SW480 (cell line): ENCODE results near the gene RIC1.
"Not testable (repeated sequence)": the region's sequence is repeated elsewhere in the genome, so short reads cannot be mapped to it uniquely, and the experiment has no call there.

Experiments
- DNase-seq: peaks from one replicate; pipeline ENCODE4 v3.0.0-alpha.2; 2016; ENCODE audit warnings: low spot score

RIC1 gene

DNA sequence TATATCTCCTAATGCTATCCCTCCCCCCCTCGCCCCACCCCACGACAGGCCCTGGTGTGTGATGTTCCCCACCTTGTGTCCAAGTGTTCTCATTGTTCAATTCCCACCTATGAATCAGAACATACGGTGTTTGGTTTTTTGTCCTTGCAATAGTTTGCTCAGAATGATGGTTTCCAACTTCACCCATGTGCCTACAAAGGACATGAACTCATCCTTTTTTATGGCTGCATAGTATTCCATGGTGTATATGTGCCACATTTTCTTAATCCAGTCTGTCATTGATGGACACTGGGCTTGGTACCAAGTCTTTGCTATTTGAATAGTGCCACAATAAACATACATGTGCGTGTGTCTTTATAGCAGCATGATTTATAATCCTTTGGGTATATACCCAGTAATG is 93.8 kb downstream of the RIC1 start:
- DNase-seq: not testable (repeated sequence)

DNA sequence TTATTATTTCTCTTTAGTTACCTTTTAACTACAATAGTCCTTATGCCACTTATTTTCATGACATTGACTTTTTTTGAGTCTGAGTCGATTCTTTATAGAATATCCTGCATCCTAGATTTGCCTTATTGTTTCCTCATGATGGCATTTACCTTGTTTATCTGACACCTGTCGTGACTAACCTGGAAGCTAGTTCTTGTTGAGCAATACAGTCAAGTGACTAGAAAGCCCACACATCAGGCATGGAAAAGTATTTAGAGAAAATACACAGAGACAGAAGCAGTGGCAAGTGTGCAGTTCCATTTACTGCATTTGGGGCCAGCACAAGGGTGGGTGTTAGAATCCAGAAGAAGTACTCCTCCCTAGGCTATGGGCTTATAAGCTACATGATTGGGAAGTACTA is 106.2 kb downstream of the RIC1 start:
- no peak for DNase-seq

DNA sequence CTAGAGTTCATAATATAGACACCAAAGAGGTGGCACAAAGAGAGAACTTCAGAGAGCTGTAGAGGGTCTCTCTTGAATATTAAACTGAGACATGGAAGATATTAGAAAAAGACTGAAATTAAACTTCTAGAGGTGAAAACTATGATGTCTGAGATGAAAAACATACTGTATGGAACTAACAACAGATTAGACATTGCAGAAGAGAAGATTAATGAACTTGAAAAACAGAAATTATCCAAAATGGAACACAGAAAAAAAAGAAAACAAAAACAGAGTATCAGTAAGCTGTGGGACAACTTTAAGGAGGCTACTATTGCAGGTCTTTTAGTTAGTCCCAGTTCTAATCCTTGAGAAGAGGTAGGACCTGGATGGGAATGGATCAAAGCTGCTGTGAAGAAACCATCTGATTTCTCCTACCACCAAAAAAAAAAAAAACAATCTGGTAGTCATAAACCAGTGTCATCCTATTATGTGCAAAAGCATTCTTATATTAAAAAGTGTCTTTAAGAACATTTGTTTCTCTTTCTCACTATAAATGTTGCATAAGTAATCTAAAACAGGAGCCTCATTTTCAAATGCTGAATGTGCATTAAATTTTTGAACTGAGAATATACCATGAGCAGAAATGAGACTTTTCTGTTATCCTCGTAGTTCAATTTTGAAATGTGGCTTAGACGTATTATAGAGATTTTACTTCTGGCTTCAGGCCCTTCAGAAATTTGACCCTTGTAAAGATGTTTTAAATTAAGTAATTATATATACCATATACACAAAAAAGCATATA is 107.8 kb downstream of the RIC1 start:
- DNase-seq: no peak

DNA sequence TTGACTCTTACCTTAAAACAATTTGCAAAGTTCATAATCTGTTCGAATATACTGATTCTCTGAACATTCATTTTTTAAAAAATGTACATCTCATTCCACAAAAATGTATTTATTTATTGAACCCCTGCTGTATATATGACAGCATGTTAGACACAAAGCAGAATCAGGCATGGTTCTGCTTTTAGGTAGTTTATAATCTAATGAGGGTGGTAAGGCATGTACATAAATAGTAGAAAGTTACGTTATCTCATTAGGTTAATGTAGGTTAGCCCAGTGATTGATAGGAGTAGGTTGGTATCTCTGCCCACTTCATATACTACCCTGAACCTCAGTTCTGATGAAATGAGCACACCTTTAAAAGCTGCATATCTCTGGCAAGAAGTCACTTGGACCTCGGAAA is 114.2 kb downstream of the RIC1 start:
- no peak for DNase-seq

DNA sequence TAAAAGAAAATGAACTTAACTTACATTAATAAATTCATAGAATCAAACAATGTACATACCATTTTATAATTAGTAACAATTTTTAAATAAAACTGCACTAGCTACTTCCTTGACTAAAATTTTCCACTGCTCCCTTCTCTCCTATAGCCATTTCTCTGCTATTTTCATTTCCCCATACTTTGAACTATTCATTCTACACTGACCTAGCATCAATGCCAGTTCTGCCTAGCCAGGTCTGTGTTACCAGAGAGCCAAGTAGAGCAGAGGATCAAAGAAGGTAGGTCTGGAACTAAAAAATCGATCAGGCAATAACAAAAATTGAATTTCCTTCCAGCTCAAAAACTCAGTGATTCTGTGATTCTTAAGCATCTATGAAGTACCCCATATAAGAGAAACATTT is 119.5 kb downstream of the RIC1 start:
- no peak for DNase-seq

DNA sequence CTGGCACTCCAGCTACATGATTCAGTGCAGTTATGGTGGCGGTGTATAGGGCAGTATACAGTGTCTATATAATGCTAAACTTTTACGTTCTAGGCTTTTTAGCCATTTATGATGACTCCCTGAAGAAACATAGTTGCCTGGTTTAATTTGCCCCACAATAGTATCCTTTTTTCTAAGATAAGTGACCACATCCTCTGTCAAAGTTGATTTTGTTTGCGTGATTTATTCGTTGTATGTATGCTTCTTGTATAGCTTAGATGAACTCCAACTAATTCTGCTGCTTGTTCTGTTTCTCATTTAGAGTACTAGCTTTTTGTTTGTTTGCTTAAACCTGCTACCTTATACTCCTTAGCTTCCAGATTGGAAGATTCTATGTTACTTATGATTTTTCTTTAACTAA is 120.4 kb downstream of the RIC1 start:
- no peak for DNase-seq

DNA sequence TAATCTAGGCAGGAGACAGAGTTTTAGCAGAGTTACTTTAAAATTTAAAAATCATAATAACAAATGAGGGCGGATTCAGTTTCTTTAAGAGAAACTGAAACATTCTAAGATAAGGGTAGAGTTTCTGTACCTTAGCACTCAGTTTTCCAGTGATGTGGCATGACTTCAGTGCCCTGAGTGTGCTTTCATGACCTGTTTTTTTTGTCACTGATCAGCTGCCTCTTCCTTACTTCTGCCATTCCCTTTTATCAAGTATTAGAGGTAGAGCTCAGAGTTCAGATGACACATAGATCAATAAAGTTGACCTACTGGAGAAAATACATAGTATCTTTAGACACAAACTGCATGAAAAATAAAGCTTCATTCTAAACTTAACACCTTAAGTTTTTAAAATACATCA is 121.7 kb downstream of the RIC1 start:
- DNase-seq: no peak

DNA sequence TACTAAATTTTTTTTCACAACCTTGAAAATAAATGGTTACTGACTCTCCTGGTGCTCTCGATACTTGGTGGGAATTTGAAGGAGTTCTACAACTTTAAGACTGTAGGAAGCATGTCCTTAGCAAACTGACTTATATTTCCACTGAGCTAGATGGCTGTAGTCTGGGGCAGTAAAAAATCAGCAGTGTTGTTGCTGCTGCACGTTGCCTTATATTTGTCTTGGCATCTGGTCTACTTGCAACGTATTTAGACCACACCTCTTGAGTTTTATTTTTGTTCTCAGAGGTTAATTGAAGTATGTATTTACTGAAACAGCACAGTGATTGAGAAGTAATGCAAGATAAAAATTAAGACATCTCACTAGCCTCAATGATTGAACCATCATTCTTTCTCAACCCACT is 127.7 kb downstream of the RIC1 start:
- no peak for DNase-seq

DNA sequence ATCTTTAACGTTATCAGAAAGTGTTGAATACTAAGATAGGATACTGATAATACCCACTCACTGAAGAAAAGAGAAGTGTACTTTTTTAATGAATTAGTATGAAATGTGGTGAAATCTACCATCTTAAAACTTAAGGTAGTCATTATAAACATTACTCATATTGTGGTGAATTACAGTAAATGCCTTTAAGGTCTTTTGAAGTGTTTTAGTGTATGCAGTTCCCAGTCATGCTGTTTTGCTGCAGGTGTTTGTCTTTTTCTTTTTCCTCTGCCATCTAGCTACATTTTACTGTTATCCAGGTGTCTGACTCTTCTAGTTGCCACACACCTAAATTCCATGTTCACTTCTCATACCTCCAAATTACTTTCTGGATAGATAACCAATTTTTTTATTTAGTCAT is 131.4 kb downstream of the RIC1 start:
- DNase-seq: no peak

DNA sequence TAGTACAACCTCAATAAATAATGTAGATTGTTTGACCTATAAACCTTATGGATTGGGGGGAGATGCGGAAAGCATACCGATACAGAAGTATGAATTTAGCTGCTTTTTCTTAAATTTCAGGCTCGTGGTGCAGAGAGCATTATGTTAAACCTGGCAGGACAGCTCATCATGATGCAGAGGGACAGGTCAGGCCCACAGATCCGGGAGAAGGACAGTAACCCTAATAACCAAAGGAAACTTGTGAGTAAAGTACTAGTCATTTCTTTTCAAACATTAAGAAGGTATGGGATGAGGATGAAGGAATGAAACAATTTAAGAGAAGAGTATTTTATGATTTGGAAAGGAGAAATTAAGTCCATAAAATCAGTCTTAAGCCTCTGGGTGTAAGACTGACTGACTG is 133.5 kb downstream of the RIC1 start:
- DNase-seq: no peak

DNA sequence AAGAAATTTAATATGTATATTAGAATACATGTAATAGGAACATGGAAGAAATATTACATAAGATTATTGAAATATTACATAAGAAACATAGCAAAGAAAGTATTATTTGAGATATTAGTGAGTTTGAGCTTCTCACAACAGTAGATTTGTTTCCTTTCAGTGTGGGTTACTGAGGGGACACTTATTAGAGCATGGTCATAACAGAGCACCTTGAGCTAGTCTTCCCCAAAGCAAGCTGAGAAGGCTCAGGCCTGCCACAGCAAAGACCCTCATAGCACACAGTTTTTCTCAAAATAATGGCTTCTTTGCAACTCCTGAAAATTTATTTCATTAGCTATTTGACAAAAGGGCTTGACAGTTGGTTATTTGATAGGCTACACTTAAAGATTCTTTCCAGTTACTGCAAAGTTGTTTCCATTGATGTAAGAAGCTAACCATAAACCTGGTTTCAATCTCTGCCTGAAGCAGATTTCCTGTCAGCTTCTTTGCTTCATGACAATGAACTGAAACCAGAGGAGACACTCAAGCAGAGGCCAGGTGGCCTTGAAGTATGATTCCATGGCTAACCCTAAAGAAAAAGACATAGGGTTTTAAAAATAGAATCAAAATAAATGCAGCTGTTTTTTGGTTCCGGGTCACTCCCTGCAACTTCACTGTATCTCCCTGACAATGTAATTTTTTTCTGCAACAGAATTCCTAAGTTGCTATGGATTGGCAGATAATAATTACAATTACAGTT is 135.4 kb downstream of the RIC1 start:
- DNase-seq: no peak

DNA sequence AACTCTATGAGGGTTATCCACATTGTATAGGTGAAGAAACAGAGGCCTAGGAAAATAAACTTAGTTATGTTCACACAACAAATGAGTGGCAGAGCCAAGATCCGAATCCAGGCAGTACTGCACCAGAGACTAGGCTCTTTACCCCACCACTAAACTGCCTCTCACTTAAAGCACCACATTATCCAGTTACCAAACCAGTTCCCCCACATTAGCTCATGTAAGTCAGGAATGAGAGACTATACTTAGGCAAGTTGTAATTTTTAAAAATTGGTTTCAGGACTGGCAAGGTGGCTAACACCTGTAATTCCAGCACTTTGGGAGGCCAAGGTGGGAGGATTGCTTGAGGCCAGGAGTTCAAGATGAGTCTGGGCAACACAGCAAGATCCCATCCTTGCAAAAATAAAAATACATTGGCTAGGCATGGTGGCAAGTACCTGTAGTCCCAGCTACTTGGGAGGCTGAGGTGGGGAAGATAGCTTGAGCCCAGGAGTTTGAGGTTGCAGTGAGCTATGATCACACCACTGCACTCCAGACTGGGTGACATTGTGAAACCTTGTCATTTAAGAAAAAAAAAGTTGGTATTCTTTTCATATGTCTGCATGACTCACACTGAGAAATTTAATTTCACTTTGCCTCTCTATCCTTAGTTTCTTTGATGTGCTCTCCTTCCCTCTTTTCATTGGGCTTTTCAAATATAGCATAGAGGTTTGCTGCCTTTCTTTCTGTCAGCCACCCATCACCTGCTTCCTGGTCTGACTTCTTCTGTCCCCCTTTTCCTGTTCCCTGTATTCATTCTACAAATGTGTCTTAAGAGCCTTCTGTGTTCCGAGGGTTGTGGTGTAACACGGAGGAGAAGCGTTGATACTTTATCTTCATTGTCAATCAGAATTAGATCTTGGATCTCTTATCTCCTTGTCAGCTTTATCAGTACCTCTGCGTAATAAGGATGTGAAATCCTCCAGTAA is 139.3 kb downstream of the RIC1 start:
- no peak for DNase-seq

DNA sequence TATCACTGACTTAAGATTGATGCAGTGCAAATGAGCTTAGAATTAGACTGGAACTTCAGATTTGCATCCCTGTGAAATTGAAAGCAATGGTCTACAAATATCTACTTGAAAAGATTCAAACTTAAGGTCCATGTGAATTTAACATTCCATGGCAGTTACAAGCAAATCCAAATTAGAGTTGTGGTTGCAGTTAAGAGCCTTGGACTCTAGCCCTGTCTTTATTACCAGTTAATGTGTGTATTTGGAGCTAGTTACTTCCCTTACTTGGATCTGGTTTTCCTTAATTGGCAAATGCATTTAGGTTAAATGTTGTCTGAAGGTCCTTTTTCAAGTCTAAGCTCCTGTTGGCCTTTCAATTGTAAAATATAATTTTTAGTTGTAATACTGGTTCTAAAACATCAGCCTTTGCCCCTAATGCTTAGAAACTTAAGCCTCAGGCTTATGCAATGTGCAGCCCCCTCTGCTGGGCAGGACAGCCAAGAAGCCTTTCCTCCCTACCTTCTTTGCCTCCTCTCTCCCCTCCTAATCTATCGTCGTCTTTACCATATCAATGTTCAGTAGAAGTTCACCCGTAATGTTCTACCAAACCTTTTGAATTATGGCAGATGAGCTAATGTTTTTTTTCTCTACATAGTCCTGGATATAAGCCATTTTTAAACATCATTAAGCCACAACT is 144.6 kb downstream of the RIC1 start:
- DNase-seq: no peak

DNA sequence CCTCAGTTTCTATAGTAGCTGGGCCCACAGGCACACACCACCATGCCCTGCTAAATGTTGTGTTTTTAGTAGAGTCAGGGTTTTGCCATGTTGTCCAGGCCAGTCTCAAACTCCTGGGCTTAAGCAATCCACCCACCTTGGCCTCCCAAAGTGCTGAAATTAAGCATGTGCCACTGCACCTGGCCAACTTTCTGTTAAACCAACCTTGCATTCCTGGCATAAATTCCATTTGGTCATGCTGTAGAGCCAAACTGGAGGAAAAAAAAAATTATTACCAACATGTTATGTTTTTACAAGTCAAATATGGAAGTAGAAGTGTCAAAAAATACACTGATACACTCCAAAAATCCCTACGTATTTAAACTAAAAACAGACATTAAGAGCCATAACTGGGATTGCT is 149.9 kb downstream of the RIC1 start:
- DNase-seq: no peak

DNA sequence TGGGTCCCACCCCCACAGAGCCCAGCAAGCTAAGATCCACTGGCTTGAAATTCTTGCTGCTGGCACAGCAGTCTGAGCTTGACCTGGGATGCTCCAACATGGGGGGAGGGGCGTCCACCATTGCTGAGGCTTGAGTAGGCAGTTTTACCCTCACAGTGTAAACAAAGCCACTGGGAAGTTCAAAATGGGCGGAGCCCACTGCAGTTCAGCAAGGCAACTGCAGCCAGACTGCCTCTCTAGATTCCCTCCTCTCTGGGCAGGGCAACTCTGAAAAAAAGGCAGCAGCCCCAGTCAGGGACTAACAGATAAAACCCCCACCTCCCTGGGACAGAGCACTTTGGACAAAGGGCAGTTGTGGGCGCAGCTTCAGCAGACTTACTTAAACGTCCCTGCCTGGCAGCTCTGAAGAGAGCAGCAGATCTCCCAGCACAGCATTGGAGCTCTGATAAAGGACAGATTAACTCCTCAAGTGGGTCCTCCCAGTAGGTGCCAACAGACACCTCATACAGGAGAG is 150.9 kb downstream of the RIC1 start:
- DNase-seq: not testable (repeated sequence)

DNA sequence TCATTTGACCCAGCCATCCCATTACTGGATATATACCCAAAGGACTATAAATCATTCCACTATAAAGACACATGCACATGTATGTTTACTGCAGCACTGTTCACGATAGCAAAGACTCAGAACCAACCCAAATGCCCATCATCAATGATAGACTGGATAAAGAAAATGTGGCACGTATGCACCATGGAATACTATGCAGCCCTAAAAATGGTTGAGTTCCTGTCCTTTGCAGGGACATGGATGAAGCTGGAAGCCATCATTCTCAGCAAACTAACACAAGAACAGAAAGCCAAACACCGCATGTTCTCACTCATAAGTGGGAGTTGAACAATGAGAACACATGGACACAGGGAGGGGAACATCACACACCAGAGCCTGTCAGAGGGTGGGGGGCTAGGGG is 154.5 kb downstream of the RIC1 start:
- DNase-seq: not testable (repeated sequence)

DNA sequence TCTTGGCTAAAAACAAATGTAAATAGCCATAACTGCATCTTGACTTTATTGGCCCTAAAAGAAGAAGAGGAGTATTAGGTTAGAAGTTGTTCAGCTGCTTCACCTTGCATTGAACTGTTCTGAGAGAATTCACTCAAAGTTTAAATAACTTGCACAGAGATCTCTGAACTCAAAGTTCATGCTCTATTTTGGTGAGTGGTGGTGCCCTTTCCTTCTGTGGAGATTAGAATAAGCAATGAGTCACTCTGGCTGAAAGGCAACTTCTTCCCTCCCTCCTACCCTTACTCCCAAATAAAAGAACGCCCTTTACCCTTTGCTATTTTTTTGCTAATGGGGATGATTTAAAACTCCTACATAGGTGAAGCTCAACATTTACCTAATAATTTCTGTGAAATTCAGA is 155.1 kb downstream of the RIC1 start:
- DNase-seq: no peak

DNA sequence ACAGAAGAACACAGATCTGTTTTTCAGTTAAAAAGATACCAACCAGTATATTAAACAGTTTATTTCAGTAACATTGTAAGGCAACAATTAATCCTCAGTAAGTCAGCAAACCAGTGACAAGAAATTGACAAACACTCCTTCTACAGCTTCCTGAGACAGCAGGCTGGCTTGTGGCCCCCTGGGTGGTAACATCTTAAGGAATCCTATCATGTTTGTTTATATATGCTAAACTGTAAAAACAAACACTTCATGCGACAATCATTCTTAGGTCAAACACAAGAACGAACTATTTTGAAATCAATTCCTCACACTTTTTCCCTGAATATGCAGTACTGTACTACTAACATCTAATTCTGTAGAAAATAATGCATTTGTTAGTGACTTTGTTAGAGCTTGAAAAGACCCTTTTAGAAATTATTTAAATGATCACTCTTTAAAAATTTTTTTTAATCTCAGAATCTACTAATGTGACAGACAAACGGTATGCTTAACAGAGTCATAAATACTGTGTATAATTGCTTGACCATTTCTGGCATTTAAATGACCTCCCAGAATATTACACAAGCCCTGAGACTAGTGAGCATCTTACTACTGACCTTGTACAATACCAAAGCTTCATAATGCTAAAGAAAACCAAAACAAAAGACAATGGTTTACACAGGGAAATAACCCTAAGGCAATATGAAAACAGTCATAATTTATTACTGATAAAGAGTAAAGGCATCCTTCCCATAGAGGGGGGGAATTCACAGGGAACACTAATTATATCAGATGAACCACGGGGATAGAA is 155.8 kb downstream of the RIC1 start:
- DNase-seq: no peak

DNA sequence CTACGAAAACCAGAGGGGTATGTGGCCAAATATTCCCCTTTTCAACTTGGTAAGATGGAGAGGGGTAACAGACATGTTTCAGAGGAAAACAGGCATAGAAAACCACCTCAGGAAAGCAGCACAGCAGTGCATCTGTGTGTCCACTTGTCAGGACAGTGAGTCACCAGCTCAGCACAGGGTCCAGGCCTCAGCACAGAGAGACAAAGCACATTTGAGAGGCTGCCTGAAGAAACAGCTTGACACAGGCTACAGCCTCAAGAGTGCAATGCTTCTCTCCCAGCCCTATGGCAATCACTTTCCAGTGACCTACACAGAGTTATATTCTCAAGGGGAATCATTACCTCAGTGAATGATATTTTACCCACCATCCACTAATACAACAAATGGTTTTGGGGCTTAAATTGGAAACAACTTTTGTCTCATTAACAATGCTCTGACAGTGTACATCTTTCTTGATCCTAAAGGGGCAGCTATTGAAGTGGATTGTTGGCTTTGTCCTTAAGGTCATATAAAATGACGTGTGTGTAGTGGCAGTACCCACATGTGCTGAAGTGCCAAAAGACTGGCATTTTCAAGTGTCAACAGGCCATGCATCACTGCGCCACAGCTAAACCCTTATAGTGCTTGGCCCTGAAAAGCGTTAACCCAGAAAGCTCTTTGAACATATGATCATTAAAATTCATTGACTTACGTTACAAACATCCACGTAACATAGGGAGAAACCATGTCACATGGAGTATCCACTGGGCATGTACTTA is 157.6 kb downstream of the RIC1 start:
- DNase-seq: no peak

DNA sequence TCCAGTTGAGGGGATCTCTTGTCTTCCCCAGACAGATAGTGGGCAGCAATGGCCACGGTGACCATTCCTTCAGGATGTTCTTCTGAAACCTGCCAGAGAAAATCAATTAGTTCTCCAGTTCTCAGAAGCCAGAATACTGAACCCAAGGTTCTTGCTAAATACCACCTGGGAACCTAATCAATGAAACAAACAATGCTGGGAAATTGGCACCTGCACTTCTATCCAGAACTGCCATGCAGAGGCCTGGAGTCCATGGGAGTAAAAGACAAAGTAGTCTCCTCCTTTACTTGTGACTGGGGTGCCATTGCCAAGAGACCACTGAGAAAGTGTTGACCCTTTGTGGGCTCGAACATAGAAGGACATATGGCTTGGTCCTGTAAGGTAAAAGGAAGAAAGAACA is 158.3 kb downstream of the RIC1 start:
- no peak for DNase-seq
